SK-N-SH treated with all-trans-retinoic acid at 6 μM for 48 hours (cell line): ENCODE data around the gene DUSP2.

Experiments
- ATAC-seq: fragments of 200-7000 bp; cut with Tn5 transposase; 3 replicates; pipeline ENCODE4 v1.9.1; 2020; ENCODE audit warnings: mild to moderate bottlenecking, moderate library complexity
- ARNTL ChIP-seq: fragments of 450-650 bp; formaldehyde crosslinking; IDR thresholded peaks from 2 replicates; pipeline ENCODE4 v1.5.0; 2020; ENCODE audit warnings: low read depth, mild to moderate bottlenecking, moderate library complexity, borderline replicate concordance
- BACH2 ChIP-seq: fragments of 250-450 bp; sonication (Bioruptor Pico); IDR thresholded peaks from 2 replicates; pipeline ENCODE4 v1.9.0; 2021; ENCODE audit warnings: mild to moderate bottlenecking, borderline replicate concordance
- CREB5 ChIP-seq: fragments of 250-450 bp; sonication (Bioruptor Pico); IDR thresholded peaks from 2 replicates; pipeline ENCODE4 v1.5.1; 2020; ENCODE audit warnings: low read depth, mild to moderate bottlenecking, moderate library complexity
- CSDC2 ChIP-seq: fragments of 250-450 bp; sonication (Bioruptor Pico); IDR thresholded peaks from 2 replicates; pipeline ENCODE4 v1.5.0; 2020; ENCODE audit warnings: mild to moderate bottlenecking, moderate library complexity
- ESRRG ChIP-seq: fragments of 250-450 bp; sonication (Bioruptor Pico); IDR thresholded peaks from 2 replicates; pipeline ENCODE4 v1.6.1; 2021; ENCODE audit warnings: mild to moderate bottlenecking
- GLIS3 ChIP-seq: fragments of 250-450 bp; sonication (Bioruptor Pico); IDR thresholded peaks from 2 replicates; pipeline ENCODE4 v1.5.0; 2020; ENCODE audit warnings: mild to moderate bottlenecking, moderate library complexity
- ISL1 ChIP-seq: fragments of 250-450 bp; sonication (Bioruptor Pico); IDR thresholded peaks from 2 replicates; pipeline ENCODE4 v2.1.2; 2022; ENCODE audit warnings: mild to moderate bottlenecking, moderate library complexity
- OSR1 ChIP-seq: fragments of 250-450 bp; sonication (Bioruptor Pico); IDR thresholded peaks from 2 replicates; pipeline ENCODE4 v1.8.0; 2022; ENCODE audit warnings: moderate library complexity, mild to moderate bottlenecking, inconsistent platforms
- POU6F1 ChIP-seq: fragments of 250-450 bp; sonication (Bioruptor Pico); IDR thresholded peaks from 2 replicates; pipeline ENCODE4 v1.8.0; 2021; ENCODE audit warnings: low read depth, mild to moderate bottlenecking, moderate library complexity, borderline replicate concordance
- PPARA ChIP-seq: fragments of 250-450 bp; sonication (Bioruptor Pico); IDR thresholded peaks from 2 replicates; pipeline ENCODE4 v1.5.0; 2020; ENCODE audit warnings: mild to moderate bottlenecking, borderline replicate concordance
- RARB ChIP-seq: fragments of 250-450 bp; sonication (Bioruptor Pico); IDR thresholded peaks from 2 replicates; pipeline ENCODE4 v1.8.0; 2021; ENCODE audit warnings: mild to moderate bottlenecking, moderate library complexity
- SNAI2 ChIP-seq: fragments of 250-450 bp; sonication (Bioruptor Pico); IDR thresholded peaks from 2 replicates; pipeline ENCODE4 v1.5.0; 2020; ENCODE audit warnings: mild to moderate bottlenecking, moderate library complexity
- TCF4 ChIP-seq: fragments of 250-450 bp; sonication (Bioruptor Pico); IDR thresholded peaks from 2 replicates; pipeline ENCODE4 v1.8.0; 2021; ENCODE audit warnings: mild to moderate bottlenecking, moderate library complexity, borderline replicate concordance
- TOX ChIP-seq: fragments of 250-450 bp; sonication (Bioruptor Pico); IDR thresholded peaks from 2 replicates; pipeline ENCODE4 v1.8.0; 2021; ENCODE audit warnings: mild to moderate bottlenecking, moderate library complexity, borderline replicate concordance
- ZC3H10 ChIP-seq: fragments of 250-450 bp; sonication (Bioruptor Pico); IDR thresholded peaks from 2 replicates; pipeline ENCODE4 v1.5.1; 2021; ENCODE audit warnings: mild to moderate bottlenecking, moderate library complexity
- ZFP3 ChIP-seq: fragments of 250-450 bp; sonication (Bioruptor Pico); IDR thresholded peaks from 2 replicates; pipeline ENCODE4 v1.5.0; 2020; ENCODE audit warnings: mild to moderate bottlenecking, moderate library complexity
- ZFP30 ChIP-seq: fragments of 450-650 bp; formaldehyde crosslinking; IDR thresholded peaks from 2 replicates; pipeline ENCODE4 v1.5.0; 2022; ENCODE audit warnings: mild to moderate bottlenecking, moderate library complexity
- ZNF565 ChIP-seq: fragments of 450-650 bp; formaldehyde crosslinking; conservative IDR thresholded peaks from 2 replicates; pipeline ENCODE4 v1.5.0; 2020; ENCODE audit warnings: low read depth, mild to moderate bottlenecking, moderate library complexity
- ZNF70 ChIP-seq: fragments of 450-650 bp; formaldehyde crosslinking; IDR thresholded peaks from 2 replicates; pipeline ENCODE4 v1.5.0; 2020; ENCODE audit warnings: mild to moderate bottlenecking, moderate library complexity
- ZNF8 ChIP-seq: fragments of 450-650 bp; formaldehyde crosslinking; IDR thresholded peaks from 2 replicates; pipeline ENCODE4 v1.5.0; 2020; ENCODE audit warnings: mild to moderate bottlenecking, moderate library complexity
- TF ChIP-seq, protein P1 (sequence below): fragments of 250-450 bp; sonication (Bioruptor Pico); IDR thresholded peaks from 2 replicates; pipeline ENCODE4 v1.5.0; 2020; ENCODE audit warnings: mild to moderate bottlenecking, moderate library complexity
- TF ChIP-seq, protein P2 (sequence below): fragments of 250-450 bp; sonication (Bioruptor Pico); IDR thresholded peaks from 2 replicates; pipeline ENCODE4 v1.5.1; 2021; ENCODE audit warnings: mild to moderate bottlenecking, moderate library complexity

Gene DUSP2

GRCh38 chr2:96150791-96151594 is 5.8 kb upstream of the DUSP2 start:
- no peak for ATAC-seq

GRCh38 chr2:96150007-96150640 is 4.9 kb upstream of the DUSP2 start:
- ATAC-seq: no peak
- TF ChIP-seq BACH2 (CRISPR knock-in tag): no peak
- no peak for TF ChIP-seq TCF4 (CRISPR knock-in tag)
- no peak for TF ChIP-seq POU6F1 (CRISPR knock-in tag)
- no peak for TF ChIP-seq OSR1
- TF ChIP-seq ZNF565 (CRISPR knock-in tag): no peak
- TF ChIP-seq ESRRG (CRISPR knock-in tag): no peak
- TF ChIP-seq ZC3H10: no peak
- TF ChIP-seq RARB (CRISPR knock-in tag): no peak
- no peak for TF ChIP-seq ZFP3 (CRISPR knock-in tag)
- no peak for TF ChIP-seq GLIS3 (CRISPR knock-in tag)
- no peak for TF ChIP-seq ZNF70 (CRISPR knock-in tag)
- no peak for TF ChIP-seq ARNTL
- TF ChIP-seq ZNF8 (CRISPR knock-in tag): no peak
- no peak for TF ChIP-seq SNAI2 (CRISPR knock-in tag)
- TF ChIP-seq, protein P1, sequence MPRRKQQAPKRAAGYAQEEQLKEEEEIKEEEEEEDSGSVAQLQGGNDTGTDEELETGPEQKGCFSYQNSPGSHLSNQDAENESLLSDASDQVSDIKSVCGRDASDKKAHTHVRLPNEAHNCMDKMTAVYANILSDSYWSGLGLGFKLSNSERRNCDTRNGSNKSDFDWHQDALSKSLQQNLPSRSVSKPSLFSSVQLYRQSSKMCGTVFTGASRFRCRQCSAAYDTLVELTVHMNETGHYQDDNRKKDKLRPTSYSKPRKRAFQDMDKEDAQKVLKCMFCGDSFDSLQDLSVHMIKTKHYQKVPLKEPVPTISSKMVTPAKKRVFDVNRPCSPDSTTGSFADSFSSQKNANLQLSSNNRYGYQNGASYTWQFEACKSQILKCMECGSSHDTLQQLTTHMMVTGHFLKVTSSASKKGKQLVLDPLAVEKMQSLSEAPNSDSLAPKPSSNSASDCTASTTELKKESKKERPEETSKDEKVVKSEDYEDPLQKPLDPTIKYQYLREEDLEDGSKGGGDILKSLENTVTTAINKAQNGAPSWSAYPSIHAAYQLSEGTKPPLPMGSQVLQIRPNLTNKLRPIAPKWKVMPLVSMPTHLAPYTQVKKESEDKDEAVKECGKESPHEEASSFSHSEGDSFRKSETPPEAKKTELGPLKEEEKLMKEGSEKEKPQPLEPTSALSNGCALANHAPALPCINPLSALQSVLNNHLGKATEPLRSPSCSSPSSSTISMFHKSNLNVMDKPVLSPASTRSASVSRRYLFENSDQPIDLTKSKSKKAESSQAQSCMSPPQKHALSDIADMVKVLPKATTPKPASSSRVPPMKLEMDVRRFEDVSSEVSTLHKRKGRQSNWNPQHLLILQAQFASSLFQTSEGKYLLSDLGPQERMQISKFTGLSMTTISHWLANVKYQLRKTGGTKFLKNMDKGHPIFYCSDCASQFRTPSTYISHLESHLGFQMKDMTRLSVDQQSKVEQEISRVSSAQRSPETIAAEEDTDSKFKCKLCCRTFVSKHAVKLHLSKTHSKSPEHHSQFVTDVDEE (CRISPR knock-in tag): no peak
- no peak for TF ChIP-seq CSDC2
- no peak for TF ChIP-seq TOX (CRISPR knock-in tag)
- TF ChIP-seq, protein P2, sequence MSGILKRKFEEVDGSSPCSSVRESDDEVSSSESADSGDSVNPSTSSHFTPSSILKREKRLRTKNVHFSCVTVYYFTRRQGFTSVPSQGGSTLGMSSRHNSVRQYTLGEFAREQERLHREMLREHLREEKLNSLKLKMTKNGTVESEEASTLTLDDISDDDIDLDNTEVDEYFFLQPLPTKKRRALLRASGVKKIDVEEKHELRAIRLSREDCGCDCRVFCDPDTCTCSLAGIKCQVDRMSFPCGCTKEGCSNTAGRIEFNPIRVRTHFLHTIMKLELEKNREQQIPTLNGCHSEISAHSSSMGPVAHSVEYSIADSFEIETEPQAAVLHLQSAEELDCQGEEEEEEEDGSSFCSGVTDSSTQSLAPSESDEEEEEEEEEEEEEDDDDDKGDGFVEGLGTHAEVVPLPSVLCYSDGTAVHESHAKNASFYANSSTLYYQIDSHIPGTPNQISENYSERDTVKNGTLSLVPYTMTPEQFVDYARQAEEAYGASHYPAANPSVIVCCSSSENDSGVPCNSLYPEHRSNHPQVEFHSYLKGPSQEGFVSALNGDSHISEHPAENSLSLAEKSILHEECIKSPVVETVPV (CRISPR knock-in tag): no peak
- TF ChIP-seq ISL1: no peak
- no peak for TF ChIP-seq ZFP30 (CRISPR knock-in tag)
- TF ChIP-seq, all 23 proteins: peak for 0

More at GRCh38 chr2:96150791-96151594, 5.8 kb upstream of the DUSP2 start:
- TF ChIP-seq ESRRG (CRISPR knock-in tag) (no peak), ZNF8 (CRISPR knock-in tag) (no peak), CREB5 (no peak), PPARA (CRISPR knock-in tag) (no peak), ARNTL (no peak), TOX (CRISPR knock-in tag) (no peak), ZFP3 (CRISPR knock-in tag) (no peak), ZNF565 (CRISPR knock-in tag) (no peak)
- TF ChIP-seq, protein P2 (CRISPR knock-in tag): no peak
